Brain microvascular endothelial cell (primary cell): ENCODE results near the gene COX7B2.
A peak's percentile ranks its signal among the peaks of the same experiment; 100 is the strongest.

Source experiments
- DNase-seq: peaks from one replicate; pipeline ENCODE4 v3.0.0-alpha.2; 2020
- H3K27ac ChIP-seq: fragments of 250-450 bp; sonication (Bioruptor Pico); 2 replicates; pipeline ENCODE4 v1.5.1; 2020; ENCODE audit warnings: mild to moderate bottlenecking, moderate library complexity
- H3K27me3 ChIP-seq: fragments of 250-450 bp; sonication (Bioruptor Pico); replicated peaks from 2 replicates; pipeline ENCODE4 v1.5.1; 2020; ENCODE audit warnings: mild to moderate bottlenecking
- H3K36me3 ChIP-seq: fragments of 250-450 bp; sonication (Bioruptor Pico); replicated peaks from 2 replicates; pipeline ENCODE4 v1.5.1; 2020; ENCODE audit warnings: mild to moderate bottlenecking
- H3K4me3 ChIP-seq: 2 replicates; pipeline ENCODE4 v1.5.1; 2011; ENCODE audit warnings: low read depth, mild to moderate bottlenecking, control low read depth, low read length, moderate library complexity
- in situ Hi-C: cut with HindIII; loops from 2 replicates; pipeline ENCODE4 v1.10.0; 2017; ENCODE audit warnings: low sequenced_read_pairs, low pct_ligation_motif_present
- TF ChIP-seq, protein P1 (sequence below): IDR thresholded peaks from 2 replicates; pipeline ENCODE4 v1.5.1; 2011; ENCODE audit warnings: low read depth, mild to moderate bottlenecking, moderate library complexity, low read length, control low read depth, inconsistent platforms; ENCODE audit errors: missing control alignments

The COX7B2 gene

DNA sequence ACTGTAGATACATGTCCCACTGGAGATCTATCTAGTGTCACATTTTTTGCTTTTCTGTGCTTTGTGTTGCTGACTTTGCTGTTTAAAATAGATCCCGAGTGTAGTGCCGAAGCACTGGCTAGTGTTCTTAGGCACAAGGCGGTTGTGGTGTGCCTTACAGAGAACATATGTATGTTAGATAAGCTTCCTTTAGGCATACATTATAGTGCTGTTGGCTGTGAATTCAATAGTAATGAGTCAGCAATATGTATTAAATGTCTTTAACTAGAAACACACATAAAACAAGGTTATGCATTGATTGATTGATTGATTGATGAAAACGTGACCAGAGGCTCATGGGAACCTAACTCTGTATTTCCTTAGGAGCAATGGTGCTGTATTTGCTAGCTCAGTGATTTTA, 56.2 kb downstream of the COX7B2 start:
- Histone ChIP-seq H3K27ac (no peak overlapping the region), H3K4me3 (no peak overlapping the region), H3K27me3 (no peaks in the 10 kb centered on the region), H3K36me3 (no peaks in the 10 kb centered on the region)
- TF ChIP-seq, protein P1, sequence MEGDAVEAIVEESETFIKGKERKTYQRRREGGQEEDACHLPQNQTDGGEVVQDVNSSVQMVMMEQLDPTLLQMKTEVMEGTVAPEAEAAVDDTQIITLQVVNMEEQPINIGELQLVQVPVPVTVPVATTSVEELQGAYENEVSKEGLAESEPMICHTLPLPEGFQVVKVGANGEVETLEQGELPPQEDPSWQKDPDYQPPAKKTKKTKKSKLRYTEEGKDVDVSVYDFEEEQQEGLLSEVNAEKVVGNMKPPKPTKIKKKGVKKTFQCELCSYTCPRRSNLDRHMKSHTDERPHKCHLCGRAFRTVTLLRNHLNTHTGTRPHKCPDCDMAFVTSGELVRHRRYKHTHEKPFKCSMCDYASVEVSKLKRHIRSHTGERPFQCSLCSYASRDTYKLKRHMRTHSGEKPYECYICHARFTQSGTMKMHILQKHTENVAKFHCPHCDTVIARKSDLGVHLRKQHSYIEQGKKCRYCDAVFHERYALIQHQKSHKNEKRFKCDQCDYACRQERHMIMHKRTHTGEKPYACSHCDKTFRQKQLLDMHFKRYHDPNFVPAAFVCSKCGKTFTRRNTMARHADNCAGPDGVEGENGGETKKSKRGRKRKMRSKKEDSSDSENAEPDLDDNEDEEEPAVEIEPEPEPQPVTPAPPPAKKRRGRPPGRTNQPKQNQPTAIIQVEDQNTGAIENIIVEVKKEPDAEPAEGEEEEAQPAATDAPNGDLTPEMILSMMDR, result no peak
- in situ Hi-C loops, result no loop called here
- DNase-seq, result no peak

GRCh38 chr4:46850026-46850425, 59.0 kb downstream of the COX7B2 start:
- Histone ChIP-seq H3K27ac (no peak overlapping the region), H3K4me3 (no peak overlapping the region), H3K36me3 (no peaks in the 10 kb centered on the region), H3K27me3 (no peaks in the 10 kb centered on the region)
- in situ Hi-C loops, result no loop called here
- DNase-seq, result no peak
- TF ChIP-seq, protein P1, result no peak

GRCh38 chr4:46844325-46844917, 64.6 kb downstream of the COX7B2 start:
- Histone ChIP-seq H3K36me3 (no peaks in the 10 kb centered on the region), H3K27me3 (no peaks in the 10 kb centered on the region), H3K27ac (no peak overlapping the region), H3K4me3 (no peak overlapping the region)
- DNase-seq, result peak; percentile 72
- TF ChIP-seq, protein P1, result peak; percentile 63
- in situ Hi-C loops, result no loop called here

GRCh38 chr4:46839128-46839527, 69.9 kb downstream of the COX7B2 start:
- Histone ChIP-seq H3K4me3 (no peak overlapping the region), H3K27ac (no peak overlapping the region), H3K36me3 (no peaks in the 10 kb centered on the region), H3K27me3 (no peaks in the 10 kb centered on the region)
- TF ChIP-seq, protein P1, result no peak
- in situ Hi-C loops, result no loop called here
- no peak for DNase-seq

GRCh38 chr4:46837639-46838038, 71.4 kb downstream of the COX7B2 start:
- no peaks in the 10 kb centered on the region for H3K36me3 ChIP-seq
- TF ChIP-seq, protein P1, result no peak
- no peak overlapping the region for H3K4me3 ChIP-seq
- in situ Hi-C loops, result no loop called here
- no peak for DNase-seq
- H3K27me3 ChIP-seq, result no peaks in the 10 kb centered on the region
- no peak overlapping the region for H3K27ac ChIP-seq

DNA sequence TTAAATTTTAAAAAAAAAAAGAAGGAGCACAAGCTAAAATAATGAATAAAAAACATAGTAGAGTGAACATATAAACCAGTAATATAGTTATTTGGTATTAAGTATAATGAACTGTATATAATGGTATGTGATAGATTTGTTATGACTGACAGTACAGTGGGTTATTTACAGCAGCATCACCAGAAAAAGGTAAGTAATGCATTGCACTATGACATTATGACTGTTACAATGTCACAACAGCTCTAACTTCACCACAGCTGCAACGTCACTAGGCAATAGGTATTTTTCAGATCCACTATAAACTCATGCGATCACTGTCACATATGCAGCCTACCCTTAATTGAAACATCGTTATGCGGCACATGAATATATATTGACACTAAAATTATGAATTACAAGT, 72.5 kb downstream of the COX7B2 start:
- Histone ChIP-seq H3K36me3 (no peaks in the 10 kb centered on the region), H3K4me3 (no peak overlapping the region), H3K27ac (no peak overlapping the region), H3K27me3 (no peaks in the 10 kb centered on the region)
- TF ChIP-seq, protein P1, result no peak
- in situ Hi-C loops, result no loop called here
- DNase-seq, result no peak
